Ureter (tissue), 1 donor: ENCODE results near the gene PLA2G10. TPM values are rescaled to one million over a fixed set of nuclear protein-coding genes. Genes with fewer than 3 reads are reported as not detected.

Source experiments
- total RNA-seq: library from RNA; stranded (reverse); gene quantifications from one replicate; pipeline ENCODE4 v1.2.4, GENCODE V29; 2023
- donor health status: DM: yes; HTN: yes; CAD: no.

Gene PLA2G10
- total RNA-seq, 1 donor from 2014 or later, result 1.4 TPM

Other genes with a start within 250 kb of the PLA2G10 start
- gene PARN, start 64.0 kb downstream of the PLA2G10 start, total RNA-seq, result 53.9 TPM
- 60.3 TPM for gene BFAR, start 61.4 kb downstream of the PLA2G10 start, total RNA-seq
- gene NPIPA3, start 9.1 kb upstream of the PLA2G10 start, total RNA-seq, result 1.6 TPM
- gene NPIPA2, start 48.2 kb upstream of the PLA2G10 start, total RNA-seq, result 4.2 TPM
- gene NOMO1, start 139.4 kb upstream of the PLA2G10 start, total RNA-seq, result 87.5 TPM
- gene NPIPA1, start 243.1 kb upstream of the PLA2G10 start, total RNA-seq, result 158 TPM